Umbilical cord (tissue), 2 donors: ENCODE data around the gene ADAMTS7. TPM values are rescaled to one million over a fixed set of nuclear protein-coding genes. Genes with fewer than 3 reads are reported as not detected.
"Not testable (repeated sequence)": the region's sequence is repeated elsewhere in the genome, so short reads cannot be mapped to it uniquely, and the experiment has no call there.

Experiments
- DNase-seq: peaks from one replicate; pipeline ENCODE4 v3.0.0-alpha.2; 2015; ENCODE audit warnings: low spot score
- total RNA-seq: library from RNA; depleted of rRNA; stranded (reverse); fragments of >200 nt; gene quantifications from one replicate; pipeline ENCODE4 v1.2.3, GENCODE V29; 2014; ENCODE audit warnings: low replicate concordance; ENCODE audit not compliant: insufficient read depth

The ADAMTS7 gene
- total RNA-seq, 1 donor from 2014 or later, result 2.4 TPM

DNA sequence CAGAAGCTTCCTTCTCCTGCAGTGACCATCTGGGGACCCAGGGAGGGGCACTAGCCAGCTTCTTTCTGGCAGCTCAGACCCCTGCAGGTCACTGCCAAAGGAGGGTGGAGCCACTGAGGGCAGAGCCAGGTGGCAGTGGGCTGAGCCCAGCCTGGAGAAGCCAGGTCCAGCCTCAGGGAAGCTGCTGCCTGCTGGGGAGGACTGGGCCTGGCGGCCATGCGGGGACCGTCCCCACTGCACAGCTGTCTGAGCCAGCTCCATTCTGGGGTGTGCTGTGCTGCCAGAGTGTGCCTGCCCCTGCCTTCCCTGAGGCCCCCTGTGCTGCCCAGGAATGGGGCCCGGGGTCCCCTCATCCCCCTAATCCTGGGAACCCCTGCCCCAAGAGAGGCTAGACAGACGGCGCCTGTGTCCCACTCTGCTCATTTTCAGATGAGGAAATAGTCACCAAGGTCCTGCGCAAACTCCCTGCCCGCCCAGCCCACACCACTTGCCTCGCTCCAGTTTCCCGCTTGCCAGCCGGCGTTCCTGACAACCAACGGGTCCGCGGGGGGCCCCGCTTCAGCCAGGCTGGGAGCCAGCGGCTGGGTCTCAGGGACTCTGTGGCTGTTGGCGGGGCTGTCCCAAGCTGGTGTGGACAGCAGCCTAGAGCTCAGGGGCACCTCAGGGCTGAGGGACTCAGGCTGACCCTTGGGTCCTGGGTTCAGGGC is 46.0 kb downstream of the ADAMTS7 start:
- DNase-seq, result not testable (repeated sequence)

GRCh38 chr15:78764340-78765153 is 46.7 kb downstream of the ADAMTS7 start:
- DNase-seq, result not testable (repeated sequence)

DNA sequence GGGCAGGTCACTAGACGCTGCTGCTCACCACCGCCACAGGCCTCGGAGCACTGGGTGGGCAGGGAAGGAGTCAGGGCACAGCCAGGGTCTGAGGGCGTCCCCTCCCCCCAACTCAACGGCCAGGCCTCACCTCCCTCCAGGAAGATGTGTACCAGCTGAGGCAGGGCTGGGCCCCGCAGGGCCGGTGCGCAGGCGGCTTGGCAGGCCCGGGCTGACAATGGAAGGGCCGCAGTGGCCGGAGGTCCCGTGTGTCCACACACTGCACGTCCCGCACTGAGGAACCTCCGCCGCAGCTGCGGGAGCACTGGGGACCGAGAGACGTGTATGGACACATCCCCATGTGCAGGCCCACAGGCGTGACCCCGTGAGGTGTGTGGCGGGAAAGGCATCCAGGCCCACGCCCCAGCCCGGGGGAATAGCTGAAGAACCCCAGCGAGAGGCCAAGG is 47.4 kb downstream of the ADAMTS7 start:
- no peak for DNase-seq

GRCh38 chr15:78762985-78763795 is 48.1 kb downstream of the ADAMTS7 start:
- no peak for DNase-seq

DNA sequence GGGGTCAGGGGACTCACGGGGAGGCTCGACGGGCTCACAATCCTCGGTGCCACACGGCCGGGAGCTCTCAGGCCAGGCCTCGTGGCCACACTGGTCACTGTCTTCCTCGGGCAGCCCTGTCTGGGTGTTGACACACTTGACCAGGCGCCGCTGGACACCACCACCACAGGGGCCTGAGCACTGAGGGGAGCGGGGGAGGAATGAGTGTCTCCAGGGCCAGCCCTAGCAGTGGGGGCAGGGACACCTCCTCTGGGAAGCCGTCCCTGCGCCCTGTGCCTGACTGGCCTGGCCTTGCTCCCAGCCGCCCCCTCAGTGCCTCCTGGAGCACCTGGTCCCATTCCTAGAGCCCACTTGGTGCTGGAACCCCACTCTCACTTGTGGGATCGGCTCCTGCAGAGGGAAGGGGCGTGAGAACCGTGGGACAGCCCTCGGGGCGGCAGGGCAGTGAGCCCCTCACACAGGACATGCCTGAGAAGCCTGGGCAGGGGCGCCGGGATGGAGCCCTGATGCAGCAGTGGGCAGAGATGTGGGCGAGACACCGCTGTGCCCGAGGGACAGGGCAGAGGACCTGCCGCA is 48.8 kb downstream of the ADAMTS7 start:
- not testable (repeated sequence) for DNase-seq

- DNase-seq, result no peak
Observed at GRCh38 chr15:78761891-78762385, 49.3 kb downstream of the ADAMTS7 start.

DNA sequence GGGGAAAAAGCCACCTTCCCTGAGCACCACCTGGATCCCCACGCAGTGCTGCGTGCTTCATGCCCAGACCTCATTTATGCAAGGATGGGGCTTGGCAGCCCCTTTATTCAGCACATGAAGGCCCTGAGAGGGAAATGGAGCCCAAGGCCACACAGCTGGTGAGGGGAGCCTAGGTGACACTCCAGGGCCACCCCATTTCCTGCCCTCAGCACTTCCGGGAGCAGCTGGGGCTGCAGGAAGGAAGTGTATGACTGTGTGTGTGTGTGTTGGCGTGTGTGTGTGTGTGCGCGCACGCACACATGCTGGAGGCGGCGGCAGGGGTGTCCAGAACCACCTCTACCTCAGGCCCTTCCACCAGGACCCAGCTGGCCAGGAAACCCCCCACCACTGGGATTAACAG is 49.8 kb downstream of the ADAMTS7 start:
- DNase-seq, result not testable (repeated sequence)

GRCh38 chr15:78761020-78761419 is 50.2 kb downstream of the ADAMTS7 start:
- DNase-seq, result no peak

DNA sequence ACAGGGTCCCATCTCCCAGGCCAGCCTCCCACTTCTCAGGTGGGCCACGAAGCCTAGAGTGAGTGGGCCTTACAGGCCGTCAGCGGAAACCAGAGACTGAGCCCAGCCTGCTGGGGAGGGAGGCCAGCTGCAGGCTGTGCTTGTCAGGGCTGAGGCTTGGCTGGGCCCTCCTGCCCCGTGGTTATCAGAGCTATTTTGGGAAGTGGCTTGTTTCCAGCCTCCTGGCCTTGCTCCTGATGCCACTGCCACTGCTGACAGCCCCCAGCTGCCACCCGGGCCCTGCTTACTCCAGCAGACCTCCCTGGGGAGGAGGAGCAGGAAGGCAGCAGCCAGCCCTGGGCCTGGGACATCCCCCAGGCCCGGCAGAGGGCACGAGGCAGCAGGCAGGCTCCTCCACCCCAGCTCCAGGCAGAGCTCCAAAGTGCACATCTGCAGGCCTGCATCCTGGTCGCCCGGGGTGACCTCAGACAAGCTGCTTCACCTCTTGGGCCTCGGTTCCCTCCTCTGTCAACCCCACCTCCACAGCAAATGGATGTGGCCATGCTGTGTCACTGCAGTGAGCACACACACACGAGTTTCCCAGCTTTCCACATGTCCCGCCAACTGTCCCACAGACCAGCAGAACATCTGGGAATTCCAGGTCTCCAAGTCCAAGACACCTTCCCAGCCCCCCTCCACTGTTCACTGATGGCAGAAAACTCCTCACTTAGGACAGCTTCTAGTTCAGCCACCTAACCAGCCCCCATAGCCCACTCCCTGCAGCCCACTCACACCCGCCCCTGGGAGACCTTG is 51.0 kb downstream of the ADAMTS7 start:
- peak; percentile 67 for DNase-seq

- DNase-seq, result not testable (repeated sequence)
Observed at GRCh38 chr15:78759361-78759998, 51.8 kb downstream of the ADAMTS7 start.

- not testable (repeated sequence) for DNase-seq
Observed at GRCh38 chr15:78758486-78759200, 52.6 kb downstream of the ADAMTS7 start.

GRCh38 chr15:78758084-78758483 is 53.2 kb downstream of the ADAMTS7 start:
- DNase-seq, result not testable (repeated sequence)

DNA sequence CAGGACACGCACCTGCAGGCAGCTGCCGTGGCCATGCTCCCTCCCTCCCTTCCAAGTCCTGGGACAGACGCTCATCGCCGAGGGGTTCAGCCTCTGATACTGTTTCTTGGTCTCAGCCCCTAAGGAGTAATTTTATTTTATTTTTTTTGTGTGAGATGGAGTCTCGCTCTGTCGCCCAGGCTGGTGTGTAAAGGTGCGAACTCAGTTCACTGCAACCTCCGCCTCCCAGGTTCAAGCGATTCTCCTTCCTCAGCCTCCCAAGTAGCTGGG is 53.7 kb downstream of the ADAMTS7 start:
- no peak for DNase-seq

DNA sequence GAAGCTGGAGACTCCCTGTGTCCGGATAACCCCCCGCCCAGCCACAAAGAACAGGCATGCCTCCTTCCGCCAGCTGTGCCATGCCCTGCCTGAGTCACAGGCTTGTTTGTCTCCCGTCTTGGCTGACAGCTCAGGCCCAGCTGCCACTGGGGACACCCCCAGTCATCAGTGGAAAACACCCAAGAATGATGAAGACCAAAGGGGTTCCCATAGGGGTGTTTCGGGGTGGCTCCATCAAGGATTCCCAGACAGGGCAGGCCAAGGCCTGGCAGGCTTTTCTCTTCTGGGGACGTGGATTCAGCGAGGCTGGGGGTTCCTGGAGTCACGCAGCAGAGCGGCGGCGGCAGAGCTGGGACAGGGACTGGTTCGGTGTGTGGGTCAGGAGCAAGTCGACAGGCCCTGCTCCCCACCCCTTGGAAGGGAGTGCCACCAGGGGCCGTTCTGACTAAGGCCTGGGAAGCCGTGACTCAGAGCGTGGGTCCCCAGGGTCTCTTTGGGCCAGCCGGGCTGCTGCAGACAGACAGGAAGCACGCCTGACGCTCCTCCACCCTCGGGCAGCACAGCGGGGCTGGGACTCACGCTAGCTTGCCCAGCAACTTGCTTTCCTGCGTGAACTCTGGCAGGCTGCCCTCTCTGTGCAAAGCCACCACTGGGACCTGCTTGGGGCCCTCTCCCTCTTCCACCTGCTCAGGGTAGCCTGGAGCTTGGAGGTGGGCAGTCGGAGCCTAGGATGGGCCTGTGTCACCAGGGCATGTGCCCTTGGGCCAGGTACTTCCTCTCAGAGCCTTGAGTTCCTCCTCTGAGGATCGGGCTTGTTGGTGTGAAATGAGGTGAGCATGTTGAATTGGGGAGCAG is 54.3 kb downstream of the ADAMTS7 start:
- peak; percentile 35 for DNase-seq

- DNase-seq, result not testable (repeated sequence)
Observed at GRCh38 chr15:78755900-78756591, 55.2 kb downstream of the ADAMTS7 start.

DNA sequence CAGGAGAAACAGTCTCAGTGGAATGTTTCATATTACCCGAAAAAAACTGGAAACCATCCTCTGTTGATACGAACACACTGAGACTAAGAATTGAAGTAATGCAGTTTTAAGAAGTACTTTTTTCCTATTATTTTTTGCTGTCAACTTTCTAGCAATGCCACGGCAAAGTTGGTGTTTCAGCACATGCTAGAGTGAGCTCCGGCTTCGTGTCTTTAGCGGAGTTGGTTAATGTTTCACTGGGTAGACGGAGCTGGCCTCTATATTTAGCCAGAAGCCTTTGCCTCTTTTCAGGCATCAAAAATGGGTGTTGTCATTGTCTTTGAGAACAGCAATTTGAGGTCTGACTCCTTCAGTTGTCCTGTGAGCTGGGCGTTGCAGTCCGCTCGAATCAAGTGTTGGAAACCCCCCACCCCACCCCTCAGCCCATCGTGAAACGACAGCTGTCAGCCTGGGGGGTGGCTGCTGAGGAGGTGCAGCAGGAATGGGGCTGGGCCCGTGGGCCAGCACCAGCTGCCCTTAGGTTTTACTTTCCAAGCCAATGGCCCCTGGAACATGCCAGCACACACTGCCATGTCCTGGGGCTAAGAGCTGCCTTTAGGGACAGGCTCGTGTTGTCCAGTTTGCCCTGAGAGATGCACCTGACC is 56.5 kb downstream of the ADAMTS7 start:
- not testable (repeated sequence) for DNase-seq

GRCh38 chr15:78753751-78754535 is 57.3 kb downstream of the ADAMTS7 start:
- DNase-seq, result not testable (repeated sequence)
